Bronchial epithelial cell (primary cell): ENCODE results near the gene TBC1D22A. TPM values are rescaled to one million over a fixed set of nuclear protein-coding genes. Genes with fewer than 3 reads are reported as not detected.

ENCODE experiments used
- DNase-seq: peaks from one replicate; pipeline ENCODE4 v3.0.0-alpha.2; 2010; ENCODE audit warnings: low read depth
- FAIRE-seq: peaks from 2 replicates; lab custom pipeline; 2011; peaks lifted over from hg19 to GRCh38; lab: Jason Lieb, UNC
- H3K27me3 ChIP-seq: 2 replicates; pipeline ENCODE4 v1.5.1; 2011; ENCODE audit warnings: low read length; ENCODE audit not compliant: control insufficient read depth, insufficient read depth
- H3K36me3 ChIP-seq: 2 replicates; pipeline ENCODE4 v1.5.1; 2011; ENCODE audit warnings: low read length; ENCODE audit not compliant: control insufficient read depth, insufficient read depth
- H3K4me3 ChIP-seq: 2 replicates; pipeline ENCODE4 v1.5.1; 2011; ENCODE audit warnings: mild to moderate bottlenecking, low read depth, low read length, control low read depth
- CTCF ChIP-seq: IDR thresholded peaks from 2 replicates; pipeline ENCODE4 v1.5.1; 2011; ENCODE audit warnings: mild to moderate bottlenecking, moderate library complexity, low read length, control low read depth, inconsistent platforms; ENCODE audit not compliant: insufficient read depth, severe bottlenecking
- total RNA-seq: library from RNA; depleted of rRNA; stranded (reverse); fragments of >200 nt; gene quantifications from 2 replicates; pipeline ENCODE4 v1.2.1, GENCODE V29; 2014

Gene TBC1D22A
- total RNA-seq, 1 donor from 2014 or later, result 10.0 TPM

GRCh38 chr22:46735747-46736608 is 26.5 kb upstream of the TBC1D22A start:
- no peaks in the 10 kb centered on the region for H3K36me3 ChIP-seq
- no peak for DNase-seq
- H3K4me3 ChIP-seq, result no peak overlapping the region
- TF ChIP-seq CTCF, result no peak
- FAIRE-seq, result no peak
- H3K27me3 ChIP-seq, result no peaks in the 10 kb centered on the region

- no peak for FAIRE-seq
- DNase-seq, result no peak
- no peaks in the 10 kb centered on the region for H3K36me3 ChIP-seq
- no peak overlapping the region for H3K4me3 ChIP-seq
- no peaks in the 10 kb centered on the region for H3K27me3 ChIP-seq
- no peak for TF ChIP-seq CTCF
Measured at GRCh38 chr22:46736705-46737104, 25.7 kb upstream of the TBC1D22A start.

- no peak for FAIRE-seq
- DNase-seq, result no peak
- peak overlapping the region; percentile 54 for H3K4me3 ChIP-seq
- TF ChIP-seq CTCF, result no peak
- no peaks in the 10 kb centered on the region for H3K27me3 ChIP-seq
- H3K36me3 ChIP-seq, result no peaks in the 10 kb centered on the region
Measured at GRCh38 chr22:46737105-46737975, 25.1 kb upstream of the TBC1D22A start.

- DNase-seq (no peak), FAIRE-seq (no peak)
- TF ChIP-seq CTCF, result no peak
- Histone ChIP-seq H3K4me3 (peak within 1 kb of the TSS; percentile 54), H3K27me3 (no peaks in the 10 kb centered on the region), H3K36me3 (no peaks in the 10 kb centered on the region)
Measured at GRCh38 chr22:46737976-46738646, 24.3 kb upstream of the TBC1D22A start, which contains the start of gene CERK. Gene CERK (minus strand): TSS chr22:46738252. CDS start chr22:46738148, 104 bp downstream.

- Histone ChIP-seq H3K4me3 (peak overlapping the region; percentile 54), H3K36me3 (no peaks in the 10 kb centered on the region), H3K27me3 (no peaks in the 10 kb centered on the region)
- DNase-seq, result no peak
- TF ChIP-seq CTCF, result no peak
- no peak for FAIRE-seq
Measured at GRCh38 chr22:46738647-46739093, 23.8 kb upstream of the TBC1D22A start.
